GM21825 (cell line): Measurements from ENCODE around the gene TAL1.

Experiments used
- ATAC-seq: cut with Tn5 transposase; IDR thresholded peaks from one replicate; pipeline ENCODE4 v1.9.1; 2021; ENCODE audit warnings: mild to moderate bottlenecking, moderate library complexity; ENCODE audit not compliant: unreplicated experiment

The TAL1 gene

DNA sequence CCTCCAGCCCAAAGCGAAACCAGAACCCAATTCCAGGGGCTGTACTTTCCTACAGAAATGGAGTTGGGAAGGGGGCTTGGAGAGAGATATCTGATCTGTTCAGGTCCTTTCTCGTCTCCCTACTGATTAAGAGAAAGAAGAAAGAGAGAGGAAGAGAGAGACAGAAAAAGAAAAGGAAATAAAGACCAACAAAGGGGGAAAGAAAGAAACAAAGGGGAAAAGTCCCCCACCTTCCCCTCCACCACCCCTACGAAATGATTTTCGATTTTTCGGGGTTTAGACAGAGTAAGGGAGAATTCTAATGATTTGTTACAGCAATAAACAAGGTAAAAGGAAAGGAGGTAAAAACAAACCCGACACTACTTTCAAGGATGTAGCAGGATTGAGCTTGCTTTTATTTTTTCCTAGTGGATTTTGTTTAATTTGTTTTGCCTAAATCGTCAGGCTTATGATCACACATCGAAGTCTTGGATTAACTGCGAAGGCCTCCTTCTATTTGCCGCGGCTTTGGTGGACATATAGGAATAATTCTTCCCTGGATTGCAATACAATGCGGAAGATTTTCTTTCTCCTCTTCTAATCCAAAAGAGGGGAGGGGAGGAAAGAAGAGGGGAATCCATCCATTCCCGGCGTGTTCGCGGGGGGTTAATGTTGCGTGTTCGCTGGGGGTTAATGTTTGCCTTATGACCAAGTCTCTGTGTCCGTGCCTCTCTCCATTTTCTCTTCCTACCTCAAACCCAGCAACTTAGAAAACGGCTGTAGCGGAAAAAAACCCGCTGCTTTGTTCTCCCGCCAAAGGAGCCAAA lies 1.9 kb downstream of the TAL1 start:
- ATAC-seq = no peak

GRCh38 chr1:47229031-47229885 lies 2.8 kb downstream of the TAL1 start:
- ATAC-seq = no peak

DNA sequence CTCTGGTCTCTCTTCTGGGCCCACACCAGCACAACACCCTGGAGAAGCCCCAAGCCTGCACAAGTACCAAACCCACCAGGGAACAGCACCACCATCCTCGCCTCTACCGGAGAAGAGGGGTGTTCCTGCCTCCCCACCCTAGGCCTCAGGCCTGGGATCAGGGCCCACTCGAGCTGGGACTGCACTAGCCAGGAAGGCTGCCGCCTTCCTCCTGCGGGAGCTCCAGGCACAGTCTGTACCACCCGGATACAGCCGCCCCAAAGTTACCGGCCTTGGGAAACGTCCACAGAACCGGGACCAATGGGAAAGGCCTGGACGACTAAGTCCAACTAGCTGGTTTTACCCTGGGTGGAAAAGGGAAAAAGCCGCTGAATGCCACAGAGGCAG lies 3.4 kb downstream of the TAL1 start:
- ATAC-seq = no peak

GRCh38 chr1:47227341-47228232 lies 4.4 kb downstream of the TAL1 start:
- ATAC-seq = no peak

DNA sequence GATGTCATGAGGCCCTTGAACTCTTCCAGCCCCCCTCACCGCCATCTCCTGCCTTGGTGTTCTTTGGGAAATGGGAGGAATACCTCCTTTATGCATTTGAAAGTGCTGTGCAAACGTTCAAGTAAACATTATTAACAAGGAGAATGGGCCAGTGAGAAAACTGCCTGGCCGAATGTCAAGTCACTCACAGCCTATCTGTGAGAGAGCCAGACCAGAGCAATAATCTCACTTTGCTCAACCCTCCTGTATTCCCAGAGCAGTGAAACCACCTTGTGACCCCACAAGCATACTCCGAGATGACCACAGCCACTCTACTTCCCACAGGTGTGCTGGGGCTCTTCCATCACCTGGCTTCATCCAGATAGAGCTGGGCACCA lies 5.2 kb downstream of the TAL1 start:
- no peak for ATAC-seq

DNA sequence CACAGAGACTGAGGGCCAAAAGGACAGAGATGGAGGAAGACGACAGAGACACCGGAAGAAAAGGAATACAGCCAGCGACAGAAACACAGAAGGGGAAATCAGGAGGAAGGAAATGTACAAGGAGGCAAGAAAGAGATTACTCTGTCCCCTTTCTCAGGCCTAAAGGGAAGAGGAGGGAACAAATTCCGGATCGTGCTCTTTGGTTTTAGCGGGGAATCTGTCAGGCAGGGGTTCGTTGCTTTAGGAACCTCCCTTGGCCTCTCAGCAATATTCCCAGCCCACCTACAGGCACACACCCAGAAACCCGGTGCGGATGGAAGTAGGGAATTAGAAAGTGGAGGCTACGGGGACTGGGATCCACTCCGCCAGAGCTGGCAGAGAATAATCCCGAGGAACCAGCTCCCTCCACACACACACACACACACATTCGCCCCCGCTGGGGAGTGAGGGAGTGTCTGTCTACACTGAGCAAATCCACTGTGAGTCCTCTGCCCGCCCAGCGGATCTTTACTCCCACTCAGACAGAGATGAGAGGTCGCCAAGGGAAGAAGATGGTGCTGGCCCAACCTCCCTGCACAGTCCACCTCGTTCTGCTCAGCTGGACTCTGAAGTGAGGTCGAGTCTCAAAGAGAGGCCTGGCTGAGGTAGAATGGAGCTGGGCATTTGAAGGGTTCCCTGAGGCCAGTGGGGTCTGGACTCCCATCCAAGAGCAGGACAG lies 5.7 kb downstream of the TAL1 start:
- no peak for ATAC-seq

- ATAC-seq = no peak
Observed at GRCh38 chr1:47225430-47226100, 6.5 kb downstream of the TAL1 start.

- no peak for ATAC-seq
Observed at GRCh38 chr1:47224676-47225399, 7.2 kb downstream of the TAL1 start.

- ATAC-seq = no peak
Observed at GRCh38 chr1:47223921-47224675, 7.9 kb downstream of the TAL1 start.

DNA sequence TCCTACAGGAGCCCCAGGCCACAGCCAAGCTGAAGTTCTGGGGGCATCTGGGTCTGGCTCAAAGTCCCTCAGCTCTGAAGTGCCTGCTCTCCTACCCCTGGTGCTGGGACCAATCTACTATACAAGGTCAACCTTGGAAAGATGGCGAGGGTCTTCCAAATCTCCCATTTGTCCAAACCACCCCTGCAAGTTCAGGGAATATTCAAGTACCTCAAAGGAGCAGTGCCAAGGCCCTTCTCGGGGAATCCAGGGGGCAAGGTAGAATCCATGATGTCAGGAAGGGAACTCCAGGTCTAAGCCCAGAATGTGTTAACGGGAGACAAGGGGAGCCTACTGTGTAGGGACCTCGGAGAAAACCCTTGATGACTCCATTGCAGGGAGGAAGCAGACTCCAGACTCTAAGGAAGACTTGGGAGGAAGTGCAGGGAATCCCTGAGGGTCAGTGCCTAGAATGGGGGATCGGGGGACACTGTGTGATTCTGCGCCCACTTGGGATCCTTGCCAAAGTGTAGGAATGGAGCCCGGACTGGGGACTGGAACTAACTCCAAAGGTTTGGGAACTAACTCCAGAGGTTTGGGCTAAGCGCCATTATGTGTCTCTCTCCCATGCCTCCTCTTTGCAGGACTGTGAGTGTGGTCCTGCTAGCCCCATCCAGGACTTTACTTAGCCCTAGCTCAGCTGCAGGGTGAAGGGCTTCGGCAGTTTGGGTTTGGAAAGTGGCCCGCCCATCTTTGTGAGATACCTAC lies 8.7 kb downstream of the TAL1 start:
- ATAC-seq = no peak

GRCh38 chr1:47222476-47222875 lies 9.5 kb downstream of the TAL1 start:
- no peak for ATAC-seq

DNA sequence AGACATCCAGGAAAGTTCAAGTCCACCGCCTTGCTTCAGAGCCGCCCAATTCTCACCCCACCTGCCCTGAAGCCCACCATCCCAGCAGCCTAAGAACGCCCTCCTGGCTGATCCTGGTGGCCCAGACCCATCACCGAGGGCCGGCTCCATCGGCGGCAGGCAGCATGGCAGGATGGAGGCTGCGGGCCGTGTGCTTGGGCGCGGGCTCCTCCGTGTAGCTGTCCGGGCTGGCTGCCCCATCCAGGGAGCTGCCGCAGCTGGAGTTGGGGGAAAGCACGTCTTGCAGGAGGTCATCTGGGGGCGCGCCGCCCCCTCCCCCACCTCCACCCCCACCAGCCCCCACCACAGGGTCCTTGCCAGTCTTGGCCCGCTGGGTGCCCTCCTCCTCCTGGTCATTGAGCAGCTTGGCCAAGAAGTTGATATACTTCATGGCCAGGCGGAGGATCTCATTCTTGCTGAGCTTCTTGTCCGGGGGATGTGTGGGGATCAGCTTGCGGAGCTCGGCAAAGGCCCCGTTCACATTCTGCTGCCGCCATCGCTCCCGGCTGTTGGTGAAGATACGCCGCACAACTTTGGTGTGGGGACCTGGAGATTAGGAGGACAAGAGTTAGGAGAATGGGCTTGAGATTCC lies 12.3 kb downstream of the TAL1 start:
- no peak for ATAC-seq

DNA sequence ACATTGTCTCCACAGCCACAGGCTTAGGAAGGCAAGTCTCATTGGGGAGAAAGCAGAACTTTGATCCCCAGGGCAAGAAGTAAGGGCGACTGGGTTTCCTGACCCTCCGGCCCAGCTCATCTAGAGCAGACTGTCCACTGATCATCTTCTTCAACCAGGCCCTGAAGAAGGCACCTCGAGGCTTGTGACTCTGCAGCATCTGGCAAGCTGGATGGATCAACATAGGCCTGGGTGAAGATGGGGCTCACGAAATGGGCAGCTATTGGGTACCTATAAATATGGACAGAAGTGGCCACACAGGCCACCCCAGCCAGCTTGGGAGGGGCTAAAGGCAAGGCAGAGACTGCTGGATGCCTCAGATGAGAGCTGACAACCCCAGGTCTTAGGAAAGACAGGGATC lies 13.0 kb downstream of the TAL1 start:
- ATAC-seq = no peak

GRCh38 chr1:47216278-47217059 lies 15.6 kb downstream of the TAL1 start:
- no peak for ATAC-seq

- ATAC-seq = no peak
Observed at GRCh38 chr1:47215713-47216112, 16.3 kb downstream of the TAL1 start.

- ATAC-seq = no peak
Observed at GRCh38 chr1:47214549-47214948, 17.5 kb downstream of the TAL1 start.
